ENCODE measurements around the gene CD96. TPM values are rescaled to one million over a fixed set of nuclear protein-coding genes. Genes with fewer than 3 reads are reported as not detected.

The CD96 gene
- total RNA-seq, 1 donor from 2014 or later = not detected

GRCh38 chr3:111589303-111590142 lies 47.5 kb downstream of the CD96 start:
- TF ChIP-seq CTCF (conservative IDR thresholded peaks at IDR 0.05) = no peak
- no peak for DNase-seq (ENCODE audit: low read depth, low spot score)
- H3K4me1 Mint-ChIP-seq = no peaks in the 10 kb centered on the region
- no peaks in the 10 kb centered on the region for H3K36me3 Mint-ChIP-seq (ENCODE audit: low read depth)
- H3K9me3 Mint-ChIP-seq = peaks cover 8% of the 10 kb centered on the region
- no peak overlapping the region for H3K4me3 Mint-ChIP-seq
- no peak overlapping the region for H3K27ac Mint-ChIP-seq (ENCODE audit: unreplicated experiment)
- H3K27me3 Mint-ChIP-seq (ENCODE audit: low read depth) = no peaks in the 10 kb centered on the region

GRCh38 chr3:111590143-111590491 lies 48.1 kb downstream of the CD96 start:
- DNase-seq (ENCODE audit: low read depth, low spot score) = no peak
- Mint-ChIP-seq H3K4me1 (no peaks in the 10 kb centered on the region), H3K36me3 (ENCODE audit: low read depth) (no peaks in the 10 kb centered on the region), H3K9me3 (peaks cover 5% of the 10 kb centered on the region), H3K27ac (ENCODE audit: unreplicated experiment) (no peak overlapping the region), H3K27me3 (ENCODE audit: low read depth) (no peaks in the 10 kb centered on the region), H3K4me3 (no peak overlapping the region)
- no peak for TF ChIP-seq CTCF (conservative IDR thresholded peaks at IDR 0.05)

GRCh38 chr3:111591555-111591954 lies 49.6 kb downstream of the CD96 start:
- no peak for TF ChIP-seq CTCF (conservative IDR thresholded peaks at IDR 0.05)
- Mint-ChIP-seq H3K27me3 (ENCODE audit: low read depth) (no peaks in the 10 kb centered on the region), H3K9me3 (peaks cover 2% of the 10 kb centered on the region), H3K4me1 (no peaks in the 10 kb centered on the region), H3K27ac (ENCODE audit: unreplicated experiment) (no peak overlapping the region), H3K36me3 (ENCODE audit: low read depth) (no peaks in the 10 kb centered on the region), H3K4me3 (no peak overlapping the region)
- DNase-seq (ENCODE audit: low read depth, low spot score) = no peak

GRCh38 chr3:111592143-111592542 lies 50.1 kb downstream of the CD96 start:
- Mint-ChIP-seq H3K27ac (ENCODE audit: unreplicated experiment) (no peak overlapping the region), H3K4me3 (no peak overlapping the region), H3K4me1 (no peaks in the 10 kb centered on the region), H3K36me3 (ENCODE audit: low read depth) (no peaks in the 10 kb centered on the region), H3K27me3 (ENCODE audit: low read depth) (no peaks in the 10 kb centered on the region), H3K9me3 (no peaks in the 10 kb centered on the region)
- TF ChIP-seq CTCF (conservative IDR thresholded peaks at IDR 0.05) = no peak
- DNase-seq (ENCODE audit: low read depth, low spot score) = no peak

GRCh38 chr3:111592936-111593335 lies 50.9 kb downstream of the CD96 start:
- Mint-ChIP-seq H3K27me3 (ENCODE audit: low read depth) (no peaks in the 10 kb centered on the region), H3K27ac (ENCODE audit: unreplicated experiment) (no peak overlapping the region), H3K9me3 (no peaks in the 10 kb centered on the region), H3K4me3 (no peak overlapping the region), H3K36me3 (ENCODE audit: low read depth) (no peaks in the 10 kb centered on the region), H3K4me1 (no peaks in the 10 kb centered on the region)
- no peak for TF ChIP-seq CTCF (conservative IDR thresholded peaks at IDR 0.05)
- no peak for DNase-seq (ENCODE audit: low read depth, low spot score)
